IPS-18c (cell line): ENCODE results near the gene PRKCE.

Source experiments
- H3K4me3 ChIP-seq: 2 replicates; pipeline ENCODE4 v1.7.0; 2013; ENCODE audit warnings: low read depth, mild to moderate bottlenecking, low read length, moderate library complexity; ENCODE audit not compliant: insufficient read depth
- H3K9me3 ChIP-seq: one replicate; pipeline ENCODE4 v1.6.1; 2013; ENCODE audit warnings: mild to moderate bottlenecking, low read length, moderate library complexity; ENCODE audit not compliant: control insufficient read depth, insufficient read depth

The PRKCE gene

DNA sequence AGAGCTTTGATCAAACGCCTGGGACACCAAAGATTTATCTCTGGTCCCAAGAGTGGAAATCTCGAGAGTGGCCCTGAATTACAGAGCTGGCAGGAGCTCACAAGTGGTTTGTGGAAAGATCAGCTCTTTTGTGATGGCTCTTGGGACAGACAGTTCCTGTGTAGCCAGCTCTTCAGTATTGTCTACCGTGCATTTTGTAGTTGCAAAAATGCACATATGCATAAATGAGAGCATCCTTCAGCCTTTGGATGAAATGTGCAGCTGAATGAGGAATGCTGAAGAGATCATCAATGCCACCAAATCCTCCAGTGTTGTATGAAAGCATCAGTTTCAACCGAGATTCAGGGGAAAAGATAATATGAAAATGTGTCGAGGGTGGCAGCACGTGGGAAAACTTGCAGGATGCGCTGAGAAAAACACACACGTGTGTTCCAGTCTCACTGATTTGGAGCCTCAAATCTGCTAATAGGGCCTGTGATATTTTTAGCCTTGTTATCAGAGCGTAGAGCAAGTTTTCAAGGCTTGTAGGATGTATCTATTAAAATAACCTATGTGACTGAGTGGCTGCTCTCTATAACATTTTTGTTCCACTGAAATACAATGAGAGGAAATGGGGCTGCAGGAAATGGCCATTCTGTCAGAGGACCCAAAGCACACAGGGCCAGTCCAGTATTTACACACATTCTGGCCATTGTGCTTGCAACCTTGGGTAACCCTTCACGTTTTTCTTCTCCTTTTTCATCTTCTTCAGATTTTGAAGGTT is 138.7 kb downstream of the PRKCE start:
- Histone ChIP-seq H3K9me3 (no peaks in the 10 kb centered on the region), H3K4me3 (no peak overlapping the region)

GRCh38 chr2:45793305-45793962 is 142.0 kb downstream of the PRKCE start:
- H3K9me3 ChIP-seq: no peaks in the 10 kb centered on the region
- H3K4me3 ChIP-seq: no peak overlapping the region

DNA sequence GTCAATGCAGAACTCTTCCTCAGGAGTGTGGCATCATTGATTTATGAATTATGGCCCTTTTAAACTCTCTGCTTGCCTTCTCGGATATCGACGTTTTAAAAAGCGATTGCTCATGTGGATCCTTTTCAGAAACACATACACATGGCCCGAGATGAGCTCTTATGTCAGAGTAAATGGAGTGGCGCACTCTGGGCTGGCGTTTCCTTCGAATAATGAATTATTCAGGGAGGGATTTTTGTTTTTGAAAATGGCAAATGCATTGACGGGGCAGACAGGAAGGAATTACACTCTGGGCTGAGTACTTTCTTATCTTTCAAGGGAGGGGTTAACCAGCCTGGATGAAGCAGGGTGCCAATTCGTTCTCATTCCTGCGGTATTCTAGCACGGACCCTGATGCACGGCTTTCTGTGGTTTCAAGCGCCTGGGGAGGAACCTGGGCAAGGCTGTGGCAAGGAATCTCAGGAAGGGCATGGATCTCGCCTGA is 142.7 kb downstream of the PRKCE start:
- H3K4me3 ChIP-seq: no peak overlapping the region
- no peaks in the 10 kb centered on the region for H3K9me3 ChIP-seq

DNA sequence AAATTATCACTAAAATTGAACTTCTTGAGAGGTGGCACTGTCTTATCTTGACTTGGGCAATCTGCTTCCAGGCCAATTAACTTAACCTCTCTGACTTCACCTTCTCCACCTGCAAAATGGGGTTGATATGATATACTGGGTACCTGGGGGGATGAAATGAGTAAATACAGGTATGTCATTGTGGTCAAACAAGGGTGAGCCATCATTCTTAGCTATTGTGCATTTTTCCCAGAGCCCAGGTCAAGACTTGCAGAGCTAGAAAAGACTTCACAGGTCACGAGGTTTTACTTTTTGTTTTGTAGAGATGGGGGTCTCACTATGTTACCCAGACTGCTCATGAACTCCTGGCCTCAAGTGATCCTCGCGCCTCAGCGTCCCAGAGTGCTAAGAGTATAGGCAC is 145.0 kb downstream of the PRKCE start:
- H3K9me3 ChIP-seq: no peaks in the 10 kb centered on the region
- no peak overlapping the region for H3K4me3 ChIP-seq

DNA sequence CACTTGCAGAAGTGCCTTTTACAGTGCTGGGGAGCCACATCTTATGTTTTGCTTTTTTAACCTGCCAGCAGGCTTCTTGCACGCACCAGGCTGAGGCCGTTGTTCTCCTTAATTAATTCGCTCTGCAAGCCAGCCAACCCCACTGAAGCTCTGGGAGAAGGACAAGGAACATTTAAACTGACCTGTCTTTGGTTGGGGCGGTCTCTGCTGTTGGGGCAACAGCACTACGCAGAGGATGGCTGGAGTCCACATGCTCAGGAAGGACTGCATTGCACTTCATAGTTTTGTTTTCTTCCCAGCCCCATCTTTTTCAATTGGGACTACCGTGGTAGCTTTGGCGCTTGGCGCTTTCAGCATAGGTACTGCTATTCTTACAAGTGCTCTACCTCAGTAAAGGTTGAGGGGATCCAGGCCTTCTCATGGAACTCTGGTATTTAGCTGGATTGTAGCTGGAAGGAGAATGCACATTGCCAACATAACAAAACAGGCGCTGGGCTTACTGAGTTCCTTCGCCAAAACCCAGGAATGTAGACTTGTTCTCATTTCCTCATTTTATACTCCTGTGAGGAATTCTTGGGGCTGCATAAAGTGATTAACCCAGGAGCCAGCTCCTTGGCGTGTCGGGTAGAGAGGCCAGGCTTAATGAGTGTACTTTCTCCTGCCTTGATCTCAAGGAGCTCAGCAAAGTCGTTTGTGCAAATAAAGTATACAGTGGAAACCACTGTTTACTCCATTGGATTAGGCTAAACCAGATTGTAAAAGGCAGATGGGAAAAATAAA is 146.2 kb downstream of the PRKCE start:
- Histone ChIP-seq H3K4me3 (no peak overlapping the region), H3K9me3 (no peaks in the 10 kb centered on the region)

DNA sequence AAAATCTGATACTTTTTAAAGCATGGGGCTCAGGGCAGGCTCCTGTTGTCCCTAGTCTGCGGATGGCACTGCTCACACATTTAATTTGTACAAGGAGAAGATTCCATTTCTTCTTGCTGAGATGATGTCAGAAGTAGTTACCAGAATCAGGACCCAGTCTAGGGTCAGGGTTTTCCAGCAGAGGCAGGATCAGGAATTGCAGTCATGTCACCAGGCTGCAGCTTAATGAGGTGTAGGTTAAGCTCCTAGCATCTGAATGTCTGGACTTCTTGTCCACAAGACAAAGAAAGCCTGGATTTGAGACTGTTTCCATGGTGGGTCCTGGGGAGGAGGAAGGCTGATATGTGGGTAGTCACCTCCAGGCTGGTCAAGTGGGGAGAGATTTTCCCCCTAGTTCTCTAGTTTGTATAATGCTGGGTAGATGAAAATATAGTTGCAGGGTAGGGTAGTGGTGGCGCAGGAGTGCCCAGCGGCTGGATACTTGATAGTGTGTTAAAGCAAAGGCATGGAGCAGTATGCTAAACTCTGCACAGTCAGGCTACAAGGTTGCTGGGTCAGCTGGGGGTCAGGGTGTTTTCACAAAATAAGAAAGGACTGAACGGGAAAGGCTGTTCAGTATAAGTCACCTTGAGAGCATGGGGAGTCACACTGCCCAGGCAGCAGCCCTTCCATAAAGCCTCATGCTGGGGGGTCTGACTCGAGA is 148.4 kb downstream of the PRKCE start:
- H3K9me3 ChIP-seq: no peaks in the 10 kb centered on the region
- H3K4me3 ChIP-seq: no peak overlapping the region

DNA sequence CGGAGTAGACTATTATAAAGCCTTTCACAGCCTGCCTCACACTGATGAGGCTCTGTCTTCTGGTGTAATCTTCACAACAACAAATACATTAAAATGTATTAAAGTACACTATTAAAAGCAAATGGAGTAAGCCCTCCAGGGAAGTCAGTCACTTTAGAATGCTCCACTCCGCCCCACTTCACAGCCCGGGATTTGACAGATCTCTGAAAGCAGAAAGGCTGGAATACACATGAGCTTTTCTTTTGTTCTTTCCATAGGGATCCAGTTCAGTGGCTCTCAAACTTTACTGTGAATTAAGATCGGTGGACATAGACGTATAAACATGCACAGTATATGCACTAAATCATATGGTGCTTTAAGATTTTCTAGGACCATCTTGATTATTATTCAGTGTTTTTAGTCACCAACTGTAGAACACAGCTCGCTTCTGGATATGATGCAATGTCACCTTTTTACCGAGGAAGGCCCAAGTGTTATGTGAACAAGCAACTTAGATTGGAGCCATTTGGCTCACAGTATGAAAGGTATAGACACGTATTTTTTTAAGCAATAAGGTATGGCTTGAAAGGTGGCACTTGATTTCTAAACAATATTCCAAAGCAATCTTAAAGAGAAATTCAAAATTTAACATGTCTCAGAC is 151.1 kb downstream of the PRKCE start:
- no peaks in the 10 kb centered on the region for H3K9me3 ChIP-seq
- H3K4me3 ChIP-seq: no peak overlapping the region

- Histone ChIP-seq H3K4me3 (no peak overlapping the region), H3K9me3 (no peaks in the 10 kb centered on the region)
These were observed 153.7 kb downstream of the PRKCE start for GRCh38 chr2:45804987-45805755.

DNA sequence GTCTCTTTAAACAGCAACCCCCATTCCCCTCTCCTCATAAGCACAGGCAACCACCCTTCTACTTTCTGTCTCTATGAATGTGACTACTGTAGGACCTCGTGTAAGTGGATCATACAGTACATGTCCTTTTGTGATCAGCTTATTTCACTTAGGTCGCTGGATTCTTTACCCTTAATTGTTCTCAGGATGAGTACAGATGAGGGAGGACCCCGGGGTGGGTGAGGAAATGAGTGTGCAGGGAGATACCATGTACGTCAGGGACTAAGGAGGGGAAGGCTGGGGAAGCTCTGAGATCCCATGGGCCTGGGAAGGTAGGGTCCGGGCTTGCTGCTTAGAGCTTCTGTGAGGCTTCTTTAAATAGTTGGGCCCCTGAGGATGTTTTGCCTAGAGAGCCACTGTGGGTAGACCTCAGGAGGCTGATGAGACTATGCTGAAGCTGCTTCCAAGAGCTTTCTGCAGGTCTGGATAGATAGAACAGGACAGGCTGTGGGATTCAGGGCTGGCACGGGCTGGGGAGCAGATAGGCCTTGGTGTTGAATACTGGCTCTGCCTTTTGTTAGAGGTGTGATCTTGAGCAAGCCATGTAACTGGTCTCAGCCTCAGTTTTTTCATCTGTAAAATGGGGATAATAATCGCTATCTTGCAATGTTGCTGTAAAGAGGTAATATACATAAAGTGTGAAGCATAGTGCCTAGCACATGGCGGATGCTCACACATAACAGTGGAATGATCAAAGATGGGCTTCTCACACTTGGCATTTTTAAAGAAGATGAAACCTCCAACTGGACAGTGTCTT is 155.3 kb downstream of the PRKCE start:
- Histone ChIP-seq H3K4me3 (no peak overlapping the region), H3K9me3 (no peaks in the 10 kb centered on the region)

- Histone ChIP-seq H3K9me3 (no peaks in the 10 kb centered on the region), H3K4me3 (no peak overlapping the region)
These were observed 156.9 kb downstream of the PRKCE start for GRCh38 chr2:45808294-45808800.

DNA sequence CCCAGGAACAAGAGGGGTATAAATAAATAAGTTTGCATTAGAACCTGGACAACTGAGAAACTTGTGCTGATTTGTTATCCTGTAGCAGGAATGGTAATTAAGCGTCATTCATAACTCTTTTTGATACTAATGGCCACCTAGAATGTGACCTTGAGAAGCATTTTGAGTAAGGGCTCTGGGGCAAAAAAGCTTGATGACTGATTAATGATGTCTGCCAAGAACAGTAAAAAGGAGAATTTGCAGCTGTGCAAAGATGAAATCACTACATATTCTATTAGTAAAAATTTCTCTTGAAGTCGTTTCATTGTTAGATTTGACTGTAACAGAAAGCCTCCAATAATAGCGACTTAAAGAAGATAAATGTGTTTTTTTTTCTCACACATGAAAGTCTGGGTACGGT is 157.7 kb downstream of the PRKCE start:
- Histone ChIP-seq H3K9me3 (no peaks in the 10 kb centered on the region), H3K4me3 (no peak overlapping the region)

DNA sequence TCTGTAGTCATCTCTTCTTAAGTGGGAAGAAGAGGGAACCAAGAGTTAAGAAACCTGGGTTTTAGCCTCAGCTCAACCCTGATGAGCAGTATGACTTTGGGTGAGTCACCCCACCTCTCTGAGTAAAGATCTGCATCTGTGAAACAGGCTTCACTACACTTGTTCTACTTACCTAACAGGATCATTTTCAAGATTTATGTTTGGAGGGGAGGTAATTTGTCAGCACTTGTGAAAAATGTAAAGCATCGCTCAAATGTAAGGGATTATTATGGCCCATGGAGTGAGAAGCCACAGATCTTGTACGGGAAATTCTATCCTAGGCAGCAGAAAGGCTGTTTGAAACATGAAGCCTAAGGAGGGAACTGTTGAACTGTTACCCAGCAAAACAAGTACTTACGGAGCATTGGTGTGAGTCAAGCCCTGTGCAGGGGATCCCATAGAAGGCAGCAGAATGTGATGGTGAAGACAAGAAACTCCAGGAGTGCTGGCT is 160.6 kb downstream of the PRKCE start:
- Histone ChIP-seq H3K4me3 (no peak overlapping the region), H3K9me3 (no peaks in the 10 kb centered on the region)

- no peak overlapping the region for H3K4me3 ChIP-seq
- no peaks in the 10 kb centered on the region for H3K9me3 ChIP-seq
These were observed 161.8 kb downstream of the PRKCE start for GRCh38 chr2:45813003-45813941.

GRCh38 chr2:45814488-45814887 is 163.0 kb downstream of the PRKCE start:
- H3K4me3 ChIP-seq: no peak overlapping the region
- no peaks in the 10 kb centered on the region for H3K9me3 ChIP-seq
